Measurements from ENCODE around the gene FHIT. TPM values are rescaled to one million over a fixed set of nuclear protein-coding genes. Genes with fewer than 3 reads are reported as not detected.
"Not testable (repeated sequence)": the region's sequence is repeated elsewhere in the genome, so short reads cannot be mapped to it uniquely, and the experiment has no call there.

The FHIT gene
- polyA plus RNA-seq, 1 donor = 5.5 TPM

GRCh38 chr3:59963676-59964075 is 1287.6 kb downstream of the FHIT start:
- DNase-seq = no peak

- DNase-seq = no peak
Observed at GRCh38 chr3:59957150-59957549, 1294.1 kb downstream of the FHIT start.

- no peak for DNase-seq
Observed at GRCh38 chr3:59953104-59953503, 1298.1 kb downstream of the FHIT start.

DNA sequence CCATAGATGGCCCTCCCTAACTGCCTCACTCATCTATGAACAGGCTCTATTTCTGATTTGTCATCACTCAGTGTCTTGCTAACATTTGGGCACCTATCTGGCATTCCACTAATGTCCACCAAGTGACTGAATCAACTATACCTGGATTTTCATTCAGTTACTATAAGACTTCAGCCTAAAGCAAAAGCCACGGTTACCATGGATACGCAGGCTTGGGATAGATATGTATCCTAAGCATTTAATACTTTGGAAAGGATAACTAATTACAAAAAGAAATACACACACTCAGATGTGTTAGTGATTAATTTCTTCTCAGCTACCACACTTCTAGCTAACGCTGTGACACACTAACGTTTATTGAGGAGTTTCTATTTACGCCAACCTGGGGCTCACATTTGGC is 1301.9 kb downstream of the FHIT start:
- no peak for DNase-seq

DNA sequence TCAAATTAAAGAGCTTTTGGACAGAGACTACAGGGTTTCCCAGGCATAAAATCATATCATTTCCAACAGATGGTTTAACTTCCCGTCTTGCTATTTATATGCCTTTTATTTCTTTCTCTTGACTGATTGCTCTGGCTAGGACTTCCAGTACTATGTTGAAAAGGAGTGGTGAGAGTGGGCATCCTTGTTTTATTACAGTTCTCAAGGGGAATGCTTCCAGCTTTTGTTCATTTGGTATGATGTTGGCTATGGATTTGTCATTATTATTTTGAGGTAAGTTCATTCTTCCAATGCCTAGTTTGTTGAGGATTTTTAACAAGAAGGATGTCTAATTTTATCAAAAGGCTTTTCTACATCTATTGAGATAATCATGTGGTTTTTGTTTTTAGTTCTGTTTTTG is 1304.9 kb downstream of the FHIT start:
- DNase-seq = no peak

GRCh38 chr3:59940718-59941117 is 1310.5 kb downstream of the FHIT start:
- DNase-seq = no peak

DNA sequence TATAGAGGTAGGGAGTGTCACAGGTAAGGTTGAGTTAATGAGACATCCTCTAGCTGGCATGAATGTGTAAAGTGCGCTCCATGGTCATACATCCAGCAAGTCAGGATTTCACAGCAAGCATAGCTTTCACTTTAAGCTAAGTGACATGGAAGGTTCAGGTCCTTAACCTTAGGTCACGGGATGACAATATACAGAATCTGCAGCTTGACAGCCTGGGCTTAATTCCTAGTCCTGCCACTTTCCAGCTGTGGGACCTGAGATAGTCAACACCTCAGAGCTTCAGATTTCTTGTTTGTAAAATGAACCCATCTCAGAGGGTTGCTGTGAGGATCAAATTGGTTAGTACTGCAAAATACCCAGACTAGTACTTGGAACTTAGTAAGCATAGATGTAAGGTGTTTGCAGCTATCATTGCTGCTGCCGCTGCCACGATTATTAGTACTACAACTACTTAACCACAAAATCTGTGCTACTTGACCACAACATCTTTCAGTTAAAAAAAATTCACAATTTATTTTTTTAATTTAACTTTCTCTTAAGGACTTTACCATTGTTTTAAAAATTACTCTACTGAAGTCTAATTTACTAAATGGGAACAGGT is 1311.3 kb downstream of the FHIT start:
- no peak for DNase-seq

DNA sequence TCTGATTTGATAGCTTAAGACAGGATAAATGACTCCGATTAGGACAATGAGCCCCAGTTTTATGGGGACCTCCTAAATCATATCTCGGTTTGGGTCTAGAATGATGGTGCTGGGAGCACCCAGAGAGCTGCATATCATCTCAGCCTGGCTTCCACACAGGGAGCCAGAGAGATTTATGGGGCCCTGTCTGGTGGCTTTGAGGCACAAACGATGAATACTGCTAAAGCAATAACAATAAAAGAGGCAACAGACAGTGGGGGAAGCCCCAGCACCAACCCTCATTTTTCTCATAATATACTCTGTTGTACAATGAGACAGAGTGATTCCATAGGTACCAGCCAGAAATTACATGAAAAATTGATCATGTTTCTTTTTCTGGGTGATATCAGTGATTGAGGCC is 1312.4 kb downstream of the FHIT start:
- DNase-seq = no peak

DNA sequence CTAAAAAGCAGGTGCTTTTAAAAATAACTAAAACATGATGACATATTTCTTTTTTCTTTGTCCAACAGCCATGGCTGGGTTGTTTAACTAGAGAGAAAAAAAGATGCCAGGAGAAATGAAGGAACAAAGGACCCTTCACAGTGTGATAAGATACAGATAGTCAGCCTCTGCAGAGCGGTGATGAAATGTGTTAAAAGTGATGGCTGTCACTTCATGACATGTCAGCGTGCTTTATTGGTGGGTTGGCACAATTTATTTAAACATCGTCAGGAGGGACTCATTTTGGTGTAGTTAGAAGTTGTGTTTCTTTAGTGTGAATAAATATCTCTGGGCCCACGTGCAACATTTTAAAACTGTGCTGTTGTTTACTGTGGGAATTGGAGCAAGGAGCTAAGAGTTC is 1314.1 kb downstream of the FHIT start:
- no peak for DNase-seq

- DNase-seq = no peak
Observed at GRCh38 chr3:59936472-59936871, 1314.8 kb downstream of the FHIT start.

DNA sequence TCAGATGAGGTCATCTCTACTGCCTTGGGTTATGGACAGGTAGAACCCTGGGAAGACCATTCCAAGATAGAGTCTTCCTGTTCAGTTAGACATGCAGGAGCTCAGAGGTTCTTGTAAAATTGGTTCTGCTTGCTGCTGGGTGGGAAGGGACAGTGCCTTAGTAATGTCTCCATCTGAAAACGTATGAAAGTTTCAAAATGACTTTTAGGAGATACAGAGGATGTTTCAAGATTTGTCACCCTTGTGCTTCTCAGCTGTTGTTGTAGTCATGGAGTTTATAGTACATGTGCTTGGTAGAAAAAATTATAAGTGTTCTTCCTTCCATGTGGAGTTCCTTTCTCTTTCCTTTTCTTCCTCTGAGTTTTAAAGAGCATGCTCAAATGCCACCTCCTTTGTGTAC is 1316.2 kb downstream of the FHIT start:
- no peak for DNase-seq

GRCh38 chr3:59934560-59934959 is 1316.7 kb downstream of the FHIT start:
- not testable (repeated sequence) for DNase-seq

- DNase-seq = no peak
Observed at GRCh38 chr3:59930170-59930569, 1321.1 kb downstream of the FHIT start.

DNA sequence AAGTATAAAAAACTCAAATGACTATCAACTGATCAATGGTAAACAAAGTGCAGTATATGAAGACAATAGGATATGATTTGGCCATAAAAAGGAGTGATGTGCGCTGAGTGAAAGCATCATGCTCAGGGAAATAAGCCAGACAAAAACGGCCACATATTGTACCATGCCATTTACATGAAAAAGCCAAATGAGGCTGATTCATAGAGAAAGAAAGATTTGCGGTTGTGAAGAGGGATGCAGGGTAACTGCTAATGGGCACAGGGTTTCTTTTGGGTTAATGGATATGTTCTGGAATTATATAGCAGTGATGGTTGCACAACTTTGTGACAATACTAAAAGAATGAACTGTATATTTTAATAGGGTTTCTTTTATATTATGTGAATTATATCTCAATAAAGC is 1324.2 kb downstream of the FHIT start:
- no peak for DNase-seq

- DNase-seq = no peak
Observed at GRCh38 chr3:59925946-59926345, 1325.3 kb downstream of the FHIT start.

GRCh38 chr3:59922192-59922591 is 1329.1 kb downstream of the FHIT start:
- DNase-seq = no peak

- DNase-seq = no peak
Observed at GRCh38 chr3:59920822-59921221, 1330.4 kb downstream of the FHIT start.

GRCh38 chr3:59919586-59919985 is 1331.7 kb downstream of the FHIT start:
- no peak for DNase-seq

- no peak for DNase-seq
Observed at GRCh38 chr3:59914251-59914650, 1337.0 kb downstream of the FHIT start.

DNA sequence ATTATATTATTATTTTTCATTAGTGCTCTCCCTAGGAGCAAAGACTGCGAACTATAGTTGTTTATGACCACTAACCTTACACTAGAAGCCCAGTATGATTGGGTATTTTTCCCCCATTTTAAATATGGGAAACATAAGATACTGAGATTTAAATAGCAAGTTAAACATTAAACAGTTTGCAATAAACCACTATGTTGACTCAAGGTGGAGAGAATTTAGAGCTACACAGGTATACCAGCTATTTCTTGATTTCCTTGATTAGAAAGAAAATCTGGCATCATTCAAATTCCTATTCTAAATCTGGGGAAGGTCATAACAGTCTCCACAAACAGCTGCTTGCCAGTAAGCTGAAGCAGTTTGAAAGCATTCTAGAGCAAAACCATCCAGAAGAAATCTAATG is 1337.6 kb downstream of the FHIT start:
- DNase-seq = no peak

GRCh38 chr3:59908701-59909100 is 1342.6 kb downstream of the FHIT start:
- no peak for DNase-seq

DNA sequence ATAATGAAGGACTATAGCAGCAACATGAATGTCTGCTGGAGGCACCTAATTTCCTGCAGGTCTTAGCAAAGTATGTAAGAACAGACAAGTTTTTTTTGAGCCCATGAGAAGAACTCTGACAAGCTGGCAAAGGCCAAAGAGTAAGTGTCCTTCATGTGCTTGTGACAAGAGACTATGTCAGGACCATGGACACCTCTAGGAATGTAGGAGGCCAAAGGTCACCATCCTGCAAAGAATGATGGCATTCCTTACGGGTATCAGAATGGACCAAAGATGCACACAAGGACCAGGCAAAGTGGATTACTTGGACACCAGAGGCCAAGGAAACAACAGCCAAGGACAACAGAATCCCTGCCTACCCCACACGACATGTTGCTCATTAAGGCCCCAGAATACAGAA is 1343.0 kb downstream of the FHIT start:
- DNase-seq = no peak

GRCh38 chr3:59904296-59904695 is 1347.0 kb downstream of the FHIT start:
- no peak for DNase-seq

DNA sequence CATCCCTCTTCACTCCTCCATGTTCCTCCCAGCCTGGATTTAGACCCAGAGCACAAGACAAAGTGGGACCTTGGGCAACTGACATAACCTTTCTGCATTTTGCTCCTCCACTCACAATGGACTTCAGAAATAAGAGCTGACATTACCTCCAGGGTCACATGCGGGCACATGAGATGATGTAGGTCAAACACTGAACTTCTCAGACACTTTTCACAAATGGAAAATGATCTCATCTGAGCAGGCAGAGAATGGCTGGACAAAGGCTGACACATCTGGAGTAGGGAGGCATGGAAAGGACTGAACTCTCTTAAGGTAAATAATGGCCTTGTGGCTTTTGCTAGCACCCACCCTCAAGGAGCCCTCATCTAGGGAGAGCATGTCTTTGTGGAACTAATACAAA is 1352.2 kb downstream of the FHIT start:
- DNase-seq = no peak

DNA sequence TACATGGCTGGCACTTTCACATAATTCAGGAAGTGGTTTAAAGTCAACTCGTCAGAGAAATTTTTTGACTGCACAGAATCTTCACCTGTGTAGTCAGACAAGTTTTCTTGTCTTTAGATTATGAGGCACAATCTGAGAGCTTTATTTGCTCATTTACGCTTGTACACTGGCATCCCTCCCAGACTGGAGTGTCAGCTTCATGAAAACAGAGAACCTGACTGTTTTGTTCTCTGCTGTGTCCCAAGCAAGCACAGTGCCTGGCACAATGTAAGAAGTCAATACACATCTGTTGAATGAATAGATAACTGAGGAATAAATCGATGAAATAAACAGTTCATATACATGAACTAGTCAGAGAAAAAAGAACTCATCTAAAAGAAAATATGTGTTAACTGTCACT is 1355.3 kb downstream of the FHIT start:
- no peak for DNase-seq
